Endothelial cell (in vitro differentiated cells): Measurements from ENCODE around the gene LIPE. TPM values are rescaled to one million over a fixed set of nuclear protein-coding genes. Genes with fewer than 3 reads are reported as not detected.

Source experiments
- DNase-seq: peaks from one replicate; pipeline ENCODE4 v3.0.0; 2021; ENCODE audit warnings: low spot score
- H3K27ac Mint-ChIP-seq: one replicate; pipeline ENCODE4 v1.8.0; 2021; ENCODE audit warnings: mixed read lengths, inconsistent platforms; ENCODE audit not compliant: unreplicated experiment
- H3K27me3 Mint-ChIP-seq: one replicate; pipeline ENCODE4 v1.8.0; 2021; ENCODE audit warnings: mild to moderate bottlenecking, moderate library complexity, mixed read lengths, inconsistent platforms; ENCODE audit not compliant: unreplicated experiment
- H3K36me3 Mint-ChIP-seq: one replicate; pipeline ENCODE4 v1.8.0; 2021; ENCODE audit warnings: mild to moderate bottlenecking, low read depth, mixed read lengths, inconsistent platforms; ENCODE audit not compliant: unreplicated experiment
- H3K4me1 Mint-ChIP-seq: one replicate; pipeline ENCODE4 v1.8.0; 2021; ENCODE audit warnings: mild to moderate bottlenecking, mixed read lengths, inconsistent platforms; ENCODE audit not compliant: unreplicated experiment
- H3K4me3 Mint-ChIP-seq: one replicate; pipeline ENCODE4 v1.8.0; 2021; ENCODE audit warnings: mild to moderate bottlenecking, mixed read lengths, inconsistent platforms; ENCODE audit not compliant: unreplicated experiment
- H3K9me3 Mint-ChIP-seq: one replicate; pipeline ENCODE4 v1.8.0; 2021; ENCODE audit warnings: mixed read lengths, inconsistent platforms; ENCODE audit not compliant: unreplicated experiment
- CTCF ChIP-seq: fragments of 200-600 bp; sonication (generic); IDR thresholded peaks from one replicate; pipeline ENCODE4 v1.5.0; 2021; ENCODE audit warnings: antibody characterized with exemption; ENCODE audit not compliant: unreplicated experiment
- total RNA-seq: library from RNA; stranded (reverse); fragmentation: NEBNext Ultra II Directional; extraction: Animal tissue kit (Norgen Biotek cat#: 25700); gene quantifications from one replicate; pipeline ENCODE4 v1.2.1, GENCODE V29; 2021; ENCODE audit not compliant: unreplicated experiment

The LIPE gene
- total RNA-seq, 1 donor from 2014 or later, result 5.5 TPM

DNA sequence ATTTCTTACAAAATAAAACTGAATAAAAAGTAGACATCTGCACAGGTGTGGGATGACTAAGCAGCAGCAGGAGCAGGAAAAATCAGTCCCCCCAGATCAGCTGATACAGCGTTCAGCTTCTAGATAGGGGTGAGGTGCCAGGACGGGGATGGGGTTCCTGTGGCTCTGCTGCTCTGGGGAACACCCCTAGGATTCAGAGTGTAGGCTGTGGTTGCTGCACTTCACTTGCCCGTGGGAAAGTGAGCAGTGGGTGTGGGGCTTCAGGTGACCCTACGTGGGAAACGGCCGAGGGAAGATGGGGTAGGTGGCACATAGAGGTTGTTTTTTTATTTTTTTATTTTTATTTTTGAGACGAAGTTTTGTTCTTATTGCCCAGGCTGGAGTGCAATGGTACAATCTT is 18.8 kb upstream of the LIPE start:
- peaks cover 12% of the 10 kb centered on the region for H3K4me1 Mint-ChIP-seq
- no peak overlapping the region for H3K27ac Mint-ChIP-seq
- DNase-seq, result no peak
- TF ChIP-seq CTCF, result no peak
- H3K4me3 Mint-ChIP-seq, result no peak overlapping the region
- no peaks in the 10 kb centered on the region for H3K36me3 Mint-ChIP-seq
- H3K27me3 Mint-ChIP-seq, result no peaks in the 10 kb centered on the region
- peaks cover 4% of the 10 kb centered on the region for H3K9me3 Mint-ChIP-seq

DNA sequence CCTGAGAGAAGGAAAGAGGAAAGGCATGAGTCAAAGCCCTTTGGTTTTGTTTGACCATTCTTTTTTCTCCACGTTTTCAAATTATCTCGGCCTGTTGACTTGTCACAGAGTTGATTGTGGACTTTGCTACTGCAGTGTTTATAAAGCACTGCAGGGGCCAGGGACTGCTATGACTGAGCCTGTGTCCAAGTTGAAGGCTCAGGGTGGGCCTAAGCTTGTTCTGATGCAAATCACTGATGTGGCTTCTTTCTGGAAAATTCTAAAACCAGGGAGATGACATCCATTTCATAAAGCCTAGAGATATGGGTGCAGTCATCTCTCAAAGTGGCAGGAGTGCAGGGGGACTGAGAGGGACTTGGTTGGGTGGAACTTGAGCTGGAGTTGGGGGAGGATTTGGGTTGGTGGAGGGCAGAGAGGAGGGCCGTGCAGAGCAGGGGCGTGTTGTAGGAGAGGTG is 16.8 kb upstream of the LIPE start:
- no peaks in the 10 kb centered on the region for H3K27me3 Mint-ChIP-seq
- H3K9me3 Mint-ChIP-seq, result peaks cover 4% of the 10 kb centered on the region
- no peaks in the 10 kb centered on the region for H3K36me3 Mint-ChIP-seq
- H3K4me1 Mint-ChIP-seq, result peaks cover 12% of the 10 kb centered on the region
- DNase-seq, result no peak
- H3K4me3 Mint-ChIP-seq, result no peak overlapping the region
- no peak overlapping the region for H3K27ac Mint-ChIP-seq
- no peak for TF ChIP-seq CTCF

GRCh38 chr19:42442833-42443232 is 15.6 kb upstream of the LIPE start, which contains the start of gene CXCL17:
Gene CXCL17 (minus strand): TSS chr19:42442946. CDS start chr19:42442832, 114 bp downstream.
- no peak for TF ChIP-seq CTCF
- Mint-ChIP-seq H3K27me3 (no peaks in the 10 kb centered on the region), H3K36me3 (no peaks in the 10 kb centered on the region), H3K4me3 (no peak within 1 kb of the TSS), H3K9me3 (peaks cover 4% of the 10 kb centered on the region), H3K4me1 (peaks cover 12% of the 10 kb centered on the region), H3K27ac (no peak within 1 kb of the TSS)
- no peak for DNase-seq

DNA sequence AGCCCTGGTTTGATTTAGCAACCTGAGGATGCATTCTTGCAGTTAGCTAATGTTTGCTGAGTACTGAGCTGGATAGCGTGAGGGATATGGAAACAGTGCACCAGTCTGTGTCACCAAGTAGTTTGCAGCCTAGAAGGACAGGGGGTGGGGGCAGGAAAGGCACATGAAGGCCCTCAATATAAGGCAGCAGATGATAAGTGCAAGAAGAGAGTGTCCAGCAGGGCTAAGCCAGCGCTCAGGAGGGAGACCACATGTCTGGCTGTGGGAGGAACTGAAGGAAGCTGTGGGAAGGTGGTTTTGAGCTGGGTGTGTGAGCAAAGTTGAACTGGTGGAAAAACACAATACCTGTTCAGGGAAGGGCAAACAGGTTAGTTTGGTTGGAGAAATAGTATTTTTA is 13.9 kb upstream of the LIPE start:
- H3K4me1 Mint-ChIP-seq, result peaks cover 12% of the 10 kb centered on the region
- no peak overlapping the region for H3K27ac Mint-ChIP-seq

More for the DNA sequence above, 13.9 kb upstream of the LIPE start:
- Mint-ChIP-seq H3K9me3 (peaks cover 4% of the 10 kb centered on the region), H3K36me3 (no peaks in the 10 kb centered on the region), H3K27me3 (no peaks in the 10 kb centered on the region), H3K4me3 (no peak overlapping the region)
- TF ChIP-seq CTCF, result no peak
- no peak for DNase-seq
